ENCODE measurements around the gene CCDC12. TPM values are rescaled to one million over a fixed set of nuclear protein-coding genes. Genes with fewer than 3 reads are reported as not detected.
A peak's percentile ranks its signal among the peaks of the same experiment; 100 is the strongest.

The CCDC12 gene
- total and polyA plus RNA-seq, 4 experiments from 2014 or later: 59.3 to 102 (median 73.0) TPM

GRCh38 chr3:46885612-46886011, 90.9 kb downstream of the CCDC12 start:
- Histone ChIP-seq H3K4me3 (ENCODE audit: low read length in 2 of 2) (no peak overlapping the region), H3K27ac (ENCODE audit: low read depth, low read length) (no peak overlapping the region), H3K36me3 (ENCODE audit: insufficient read depth, low read length) (no peaks in the 10 kb centered on the region), H3K27me3 (ENCODE audit: insufficient read depth, low read length) (peaks cover 20% of the 10 kb centered on the region), H3K4me1 (ENCODE audit: insufficient read depth, low read length) (peaks cover 7% of the 10 kb centered on the region), H3K9me3 (ENCODE audit: control insufficient read depth in 1 of 2, low read length in 2 of 2) (no peaks in the 10 kb centered on the region)
- H3K27me3 Mint-ChIP-seq: peaks cover 26 to 30% of the 10 kb centered on the region in 2 donors
- no peak overlapping the region for H3K27ac Mint-ChIP-seq
- peaks cover 0 to 10% (median 3%) of the 10 kb centered on the region in 4 donors for H3K4me1 Mint-ChIP-seq
- H3K9me3 Mint-ChIP-seq: peaks cover 0 to under 1% (median 0%) of the 10 kb centered on the region in 8 donors
- no peak for DNase-seq
- ChIA-PET POLR2A (ENCODE audit: partially characterized antibody) (no interaction called here), CTCF (ENCODE audit: partially characterized antibody) (interaction anchor here (0.8 to 1.2 kb wide), 2 partner anchors 19 to 24 kb away, joined by 3 read pairs; no protein-coding TSS in a partner anchor)
- intact Hi-C loops (cut with micrococcal nuclease): no loop called here
- H3K4me3 Mint-ChIP-seq: no peak overlapping the region
- H3K36me3 Mint-ChIP-seq: peaks cover 0 to under 1% of the 10 kb centered on the region in 2 donors

GRCh38 chr3:46884929-46885328, 91.6 kb downstream of the CCDC12 start:
- Histone ChIP-seq H3K9me3 (ENCODE audit: control insufficient read depth in 1 of 2, low read length in 2 of 2) (no peaks in the 10 kb centered on the region), H3K4me3 (ENCODE audit: low read length in 2 of 2) (no peak overlapping the region), H3K27ac (ENCODE audit: low read depth, low read length) (no peak overlapping the region), H3K27me3 (ENCODE audit: insufficient read depth, low read length) (peaks cover 27% of the 10 kb centered on the region), H3K4me1 (ENCODE audit: insufficient read depth, low read length) (peaks cover 7% of the 10 kb centered on the region), H3K36me3 (ENCODE audit: insufficient read depth, low read length) (no peaks in the 10 kb centered on the region)
- H3K36me3 Mint-ChIP-seq: peaks cover 0 to 3% of the 10 kb centered on the region in 2 donors
- ChIA-PET POLR2A (ENCODE audit: partially characterized antibody) (no interaction called here), CTCF (ENCODE audit: partially characterized antibody) (interaction anchor here (1.2 kb wide), 1 partner anchor 24 kb away, joined by 3 read pairs; no protein-coding TSS in a partner anchor)
- peaks cover 33 to 35% of the 10 kb centered on the region in 2 donors for H3K27me3 Mint-ChIP-seq
- H3K4me1 Mint-ChIP-seq: peaks cover 0 to 17% (median 5%) of the 10 kb centered on the region in 4 donors
- H3K4me3 Mint-ChIP-seq: peak overlapping the region in 3 of 8 donors; percentile 17 to 67 (median 32)
- H3K27ac Mint-ChIP-seq: no peak overlapping the region
- no peak for DNase-seq
- intact Hi-C loops (cut with micrococcal nuclease): no loop called here
- peaks cover 0 to 1% (median 0%) of the 10 kb centered on the region in 8 donors for H3K9me3 Mint-ChIP-seq

GRCh38 chr3:46884427-46884826, 92.1 kb downstream of the CCDC12 start:
- ChIA-PET CTCF (ENCODE audit: partially characterized antibody) (interaction anchor here (0.9 kb wide), 1 partner anchor 10 kb away, joined by 3 read pairs; no protein-coding TSS in a partner anchor), POLR2A (ENCODE audit: partially characterized antibody) (no interaction called here)
- intact Hi-C loops (cut with micrococcal nuclease): no loop called here
- peaks cover 28% of the 10 kb centered on the region for H3K27me3 ChIP-seq (ENCODE audit: insufficient read depth, low read length)
- peaks cover 0 to 18% (median 5%) of the 10 kb centered on the region in 4 donors for H3K4me1 Mint-ChIP-seq
- H3K4me3 ChIP-seq (ENCODE audit: low read length in 2 of 2): no peak overlapping the region
- H3K27me3 Mint-ChIP-seq: peaks cover 34 to 37% of the 10 kb centered on the region in 2 donors
- no peak overlapping the region for H3K27ac Mint-ChIP-seq
- H3K4me1 ChIP-seq (ENCODE audit: insufficient read depth, low read length): peaks cover 7% of the 10 kb centered on the region
- H3K4me3 Mint-ChIP-seq: peak overlapping the region in 4 of 8 donors; percentile 25 to 67 (median 38)
- H3K27ac ChIP-seq (ENCODE audit: low read depth, low read length): no peak overlapping the region
- no peaks in the 10 kb centered on the region for H3K36me3 ChIP-seq (ENCODE audit: insufficient read depth, low read length)
- peaks cover 0 to 3% of the 10 kb centered on the region in 2 donors for H3K36me3 Mint-ChIP-seq
- no peaks in the 10 kb centered on the region for H3K9me3 ChIP-seq (ENCODE audit: control insufficient read depth in 1 of 2, low read length in 2 of 2)
- peaks cover 0 to 1% (median 0%) of the 10 kb centered on the region in 8 donors for H3K9me3 Mint-ChIP-seq
- DNase-seq: no peak

- peaks cover 32 to 37% of the 10 kb centered on the region in 2 donors for H3K27me3 Mint-ChIP-seq
- intact Hi-C loops (cut with micrococcal nuclease): no loop called here
- Histone ChIP-seq H3K4me3 (ENCODE audit: low read length in 2 of 2) (no peak overlapping the region), H3K9me3 (ENCODE audit: control insufficient read depth in 1 of 2, low read length in 2 of 2) (no peaks in the 10 kb centered on the region), H3K36me3 (ENCODE audit: insufficient read depth, low read length) (no peaks in the 10 kb centered on the region), H3K4me1 (ENCODE audit: insufficient read depth, low read length) (peaks cover 7% of the 10 kb centered on the region), H3K27me3 (ENCODE audit: insufficient read depth, low read length) (peaks cover 28% of the 10 kb centered on the region), H3K27ac (ENCODE audit: low read depth, low read length) (no peak overlapping the region)
- CTCF ChIA-PET (ENCODE audit: partially characterized antibody): interaction anchor here (0.9 kb wide), 1 partner anchor 11 kb away, joined by 3 read pairs; no protein-coding TSS in a partner anchor
- H3K27ac Mint-ChIP-seq: no peak overlapping the region
- peak overlapping the region; percentile 21 to 64 (median 52) for H3K4me3 Mint-ChIP-seq
- DNase-seq: no peak
- peaks cover 0 to 1% (median 0%) of the 10 kb centered on the region in 8 donors for H3K9me3 Mint-ChIP-seq
- H3K4me1 Mint-ChIP-seq: peaks cover 0 to 18% (median 5%) of the 10 kb centered on the region in 4 donors
- peaks cover 0 to 3% of the 10 kb centered on the region in 2 donors for H3K36me3 Mint-ChIP-seq
- POLR2A ChIA-PET (ENCODE audit: partially characterized antibody): no interaction called here
Measured at GRCh38 chr3:46883830-46884185, 92.7 kb downstream of the CCDC12 start.

GRCh38 chr3:46883054-46883829, 93.3 kb downstream of the CCDC12 start:
- CTCF ChIA-PET (ENCODE audit: partially characterized antibody): interaction anchor here (0.7 to 1.0 kb wide), 3 partner anchors 11 to 16 kb away, joined by 3 to 4 read pairs (median 3); no protein-coding TSS in a partner anchor
- H3K4me3 Mint-ChIP-seq: peak overlapping the region; percentile 21 to 85 (median 66)

GRCh38 chr3:46882377-46883053, 94.0 kb downstream of the CCDC12 start:
- Histone ChIP-seq H3K27ac (ENCODE audit: low read depth, low read length) (no peak overlapping the region), H3K4me1 (ENCODE audit: insufficient read depth, low read length) (peaks cover 7% of the 10 kb centered on the region), H3K4me3 (ENCODE audit: low read length in 2 of 2) (peak overlapping the region in 1 of 2 donors; percentile 41), H3K27me3 (ENCODE audit: insufficient read depth, low read length) (peaks cover 28% of the 10 kb centered on the region), H3K9me3 (ENCODE audit: control insufficient read depth in 1 of 2, low read length in 2 of 2) (no peaks in the 10 kb centered on the region), H3K36me3 (ENCODE audit: insufficient read depth, low read length) (no peaks in the 10 kb centered on the region)
- H3K4me3 Mint-ChIP-seq: peak overlapping the region; percentile 63 to 85 (median 76)
- H3K9me3 Mint-ChIP-seq: peaks cover 0 to 1% (median 0%) of the 10 kb centered on the region in 8 donors
- intact Hi-C loops (cut with micrococcal nuclease): no loop called here
- POLR2A ChIA-PET (ENCODE audit: partially characterized antibody): interaction anchor here (0.7 kb wide), 1 partner anchor 10 kb away, joined by 3 read pairs; no protein-coding TSS in a partner anchor
- peak in 1 of 5 donors; percentile 13 for DNase-seq
- peak overlapping the region in 1 of 7 donors; percentile 35 for H3K27ac Mint-ChIP-seq
- CTCF ChIA-PET (ENCODE audit: partially characterized antibody): interaction anchor here (0.7 to 1.0 kb wide), 2 partner anchors 13 to 16 kb away, joined by 3 to 4 read pairs; no protein-coding TSS in a partner anchor
- H3K36me3 Mint-ChIP-seq: peaks cover 0 to 3% of the 10 kb centered on the region in 2 donors
- peaks cover 0 to 18% (median 5%) of the 10 kb centered on the region in 4 donors for H3K4me1 Mint-ChIP-seq
- peaks cover 32 to 33% of the 10 kb centered on the region in 2 donors for H3K27me3 Mint-ChIP-seq

More at GRCh38 chr3:46883054-46883829, 93.3 kb downstream of the CCDC12 start:
- H3K9me3 ChIP-seq (ENCODE audit: control insufficient read depth in 1 of 2, low read length in 2 of 2): no peaks in the 10 kb centered on the region
- peaks cover 32 to 36% of the 10 kb centered on the region in 2 donors for H3K27me3 Mint-ChIP-seq
- intact Hi-C loops (cut with micrococcal nuclease): no loop called here
- DNase-seq: no peak
- POLR2A ChIA-PET (ENCODE audit: partially characterized antibody): no interaction called here
- no peak overlapping the region for H3K27ac Mint-ChIP-seq
- H3K27ac ChIP-seq (ENCODE audit: low read depth, low read length): no peak overlapping the region
- H3K4me1 Mint-ChIP-seq: peaks cover 0 to 18% (median 5%) of the 10 kb centered on the region in 4 donors
- peaks cover 28% of the 10 kb centered on the region for H3K27me3 ChIP-seq (ENCODE audit: insufficient read depth, low read length)
- peaks cover 0 to 3% of the 10 kb centered on the region in 2 donors for H3K36me3 Mint-ChIP-seq
- H3K36me3 ChIP-seq (ENCODE audit: insufficient read depth, low read length): no peaks in the 10 kb centered on the region
- peaks cover 7% of the 10 kb centered on the region for H3K4me1 ChIP-seq (ENCODE audit: insufficient read depth, low read length)
- no peak overlapping the region for H3K4me3 ChIP-seq (ENCODE audit: low read length in 2 of 2)
- peaks cover 0 to 1% (median 0%) of the 10 kb centered on the region in 8 donors for H3K9me3 Mint-ChIP-seq
